DMS79 treated with DMSO at 0.1 percent for 48 hours (cell line): ENCODE measurements around the gene INAFM2.

Experiments used
- DNase-seq: peaks from one replicate; lab custom pipeline; 2025; lab: John Stamatoyannopoulos, UW

Gene INAFM2

DNA sequence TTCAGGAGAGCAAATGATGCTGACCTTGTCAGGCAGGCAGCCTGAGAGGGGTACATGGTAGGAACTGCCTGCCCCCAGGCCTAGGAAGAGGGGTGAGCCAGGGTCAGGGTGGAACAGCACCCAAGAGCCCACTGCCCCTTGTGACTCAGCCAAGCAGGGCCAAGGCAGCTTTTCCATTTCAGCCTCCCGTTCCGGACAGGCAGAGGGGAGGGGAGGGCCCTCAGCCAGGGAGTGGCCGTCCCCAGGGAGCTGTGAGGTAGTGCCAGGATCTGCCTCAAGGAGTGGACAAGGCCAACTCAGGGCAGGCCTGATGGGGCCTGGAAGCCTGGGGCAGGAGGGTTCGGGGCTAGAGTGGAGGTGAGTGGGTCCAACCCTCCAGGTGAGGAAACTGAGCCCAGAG lies 35.5 kb upstream of the INAFM2 start:
- no peak for DNase-seq

DNA sequence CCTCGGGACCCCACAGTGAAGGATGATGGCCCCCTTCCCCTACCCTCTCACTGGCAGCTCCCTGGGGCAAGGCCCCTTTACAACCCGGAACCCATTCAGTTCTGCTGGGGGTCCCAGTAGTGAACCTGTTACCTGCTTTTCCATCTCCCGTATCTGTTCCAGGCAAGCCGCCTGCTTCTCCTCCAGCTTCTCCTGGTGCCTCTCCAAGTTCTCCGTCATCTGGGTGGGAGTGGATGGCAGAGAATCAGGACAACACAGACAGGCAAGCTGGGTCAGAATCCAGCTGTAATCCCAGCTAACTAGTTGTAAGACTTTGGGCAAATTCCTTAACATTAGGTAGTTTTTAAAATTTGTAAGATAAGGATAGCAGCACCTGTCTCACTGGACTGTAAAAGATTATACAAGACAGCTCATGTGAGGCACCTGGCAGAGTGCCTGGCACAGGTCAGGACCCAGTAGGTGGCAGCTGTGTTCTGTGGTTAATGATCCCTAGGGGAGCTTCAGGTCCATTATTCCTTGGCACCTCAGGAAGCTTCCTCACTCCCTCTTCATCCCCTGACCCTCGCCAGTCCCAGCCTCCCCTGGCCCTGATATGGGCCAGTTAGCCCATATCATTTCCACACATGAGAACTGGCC lies 34.2 kb upstream of the INAFM2 start:
- peak; percentile 7 for DNase-seq

GRCh38 chr15:40290545-40290917 lies 33.0 kb upstream of the INAFM2 start:
- no peak for DNase-seq

DNA sequence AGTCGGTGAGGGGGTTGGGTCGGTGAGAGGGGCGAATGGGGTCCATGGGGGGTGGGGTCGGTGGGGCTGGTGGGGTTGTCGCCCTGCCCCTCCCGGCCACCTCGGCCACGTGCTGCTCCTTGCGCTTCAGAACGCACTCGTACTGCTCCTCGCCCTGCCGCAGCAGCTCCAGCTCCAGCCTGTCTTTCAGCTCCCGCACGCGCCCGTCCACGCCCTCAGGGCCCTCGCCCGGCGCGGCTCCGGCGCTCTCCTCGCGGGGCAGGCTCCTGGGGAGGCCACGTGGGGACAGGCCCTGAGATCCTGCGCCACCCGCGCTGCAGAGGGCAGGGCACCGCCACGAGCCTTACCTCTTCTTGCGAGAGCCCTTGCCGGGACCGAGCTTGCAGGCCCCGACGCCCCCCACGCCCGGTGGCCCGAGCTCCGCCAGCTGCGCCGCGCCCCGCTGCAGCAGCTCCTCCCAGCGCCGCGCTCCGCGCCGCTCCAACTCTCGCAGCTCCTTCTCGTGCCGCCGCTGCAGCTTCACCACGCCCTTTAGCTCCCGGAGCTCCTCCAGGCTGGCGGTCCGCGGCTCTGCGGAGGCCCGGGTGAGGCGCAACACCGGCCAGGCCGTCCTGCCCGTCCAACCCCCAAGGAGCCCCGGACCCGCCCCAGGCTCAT lies 32.4 kb upstream of the INAFM2 start:
- peak; percentile 11 for DNase-seq

GRCh38 chr15:40292246-40292645 lies 31.2 kb upstream of the INAFM2 start:
- DNase-seq = no peak

GRCh38 chr15:40293006-40293405 lies 30.5 kb upstream of the INAFM2 start:
- no peak for DNase-seq

DNA sequence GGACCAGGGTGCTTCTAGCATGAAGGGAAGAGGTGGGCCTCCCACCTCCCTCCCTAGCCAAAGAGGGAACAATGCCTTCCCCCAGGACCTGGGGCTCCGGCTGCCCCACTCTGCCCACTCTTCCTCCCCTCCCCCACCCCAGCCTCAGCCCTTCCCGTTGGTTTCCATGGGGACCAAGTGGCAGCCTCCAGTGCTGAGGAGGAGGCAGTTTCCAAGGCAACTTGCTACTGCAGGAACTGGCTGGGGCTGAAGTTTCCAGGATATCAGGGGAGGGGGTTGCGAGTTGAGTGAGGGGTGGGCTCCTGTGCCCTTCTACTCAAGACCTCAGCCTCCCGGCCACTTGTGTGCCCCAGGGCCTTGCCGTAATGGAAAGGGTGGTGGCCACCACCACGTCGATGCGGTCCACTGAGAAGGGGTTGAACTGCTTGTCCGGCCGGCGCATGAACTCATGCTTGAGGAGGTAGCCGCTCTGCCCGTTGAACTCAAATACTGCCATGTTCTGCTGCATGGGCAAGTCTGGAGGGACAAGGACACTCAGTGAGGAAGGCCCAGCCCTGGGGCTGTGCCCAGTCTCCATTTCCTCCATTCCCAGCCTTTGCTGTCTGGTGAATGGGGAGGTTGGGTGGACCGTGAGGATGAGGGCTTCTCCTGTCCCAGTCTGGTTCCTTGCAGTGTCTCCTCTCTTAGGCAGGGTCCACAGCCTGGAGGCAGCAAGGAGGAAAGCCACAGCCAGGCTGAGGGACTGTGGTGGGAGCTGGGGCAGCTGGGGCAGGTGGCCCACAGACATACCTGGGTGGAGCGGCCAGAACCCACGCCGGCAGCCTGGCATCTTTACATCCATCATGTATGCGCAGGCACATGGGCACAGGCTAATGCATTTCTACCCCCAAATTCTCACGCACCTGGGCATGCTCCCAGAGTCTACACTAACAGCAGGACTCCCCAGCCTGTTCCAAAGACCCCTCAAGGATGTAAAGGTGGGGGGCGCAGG lies 29.3 kb upstream of the INAFM2 start:
- DNase-seq = no peak

- no peak for DNase-seq
Measured at GRCh38 chr15:40295297-40295696, 28.2 kb upstream of the INAFM2 start.

DNA sequence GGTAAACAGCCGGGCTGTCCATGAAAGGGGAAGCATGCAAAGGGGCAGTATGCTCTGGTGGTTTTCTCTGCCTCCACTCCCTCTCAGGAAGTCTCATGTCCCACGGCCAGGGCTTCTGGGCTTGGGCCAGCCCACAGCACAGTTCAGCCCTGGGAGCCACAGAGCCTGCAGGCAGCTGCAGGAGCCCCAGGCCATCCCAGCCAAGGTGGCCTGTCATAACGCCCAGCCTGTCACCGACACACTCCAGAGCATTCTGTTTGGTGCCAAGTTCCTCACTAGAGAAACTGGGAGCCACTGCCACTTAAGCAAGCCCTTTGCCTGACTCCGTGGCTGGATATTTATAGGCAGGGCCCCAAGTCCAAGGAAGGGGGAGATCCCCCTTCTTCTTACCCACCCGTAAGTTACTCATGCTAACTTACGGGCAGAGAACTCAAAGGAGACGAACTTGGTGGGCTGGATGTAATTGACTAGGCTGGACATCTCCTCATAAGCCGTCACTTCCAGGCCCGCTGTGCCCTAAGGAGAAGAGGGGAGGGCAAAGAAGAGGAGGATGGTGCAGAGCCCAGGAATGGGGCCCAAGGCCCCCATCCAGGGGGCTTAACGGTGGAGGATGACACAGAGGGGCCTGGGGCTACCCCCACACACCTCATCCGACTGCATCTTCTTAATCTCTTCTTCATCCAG lies 27.5 kb upstream of the INAFM2 start:
- no peak for DNase-seq

GRCh38 chr15:40296561-40297230 lies 26.8 kb upstream of the INAFM2 start:
- no peak for DNase-seq

GRCh38 chr15:40297356-40297755 lies 26.1 kb upstream of the INAFM2 start:
- DNase-seq = no peak

- DNase-seq = no peak
Measured at GRCh38 chr15:40298216-40298935, 25.1 kb upstream of the INAFM2 start.

DNA sequence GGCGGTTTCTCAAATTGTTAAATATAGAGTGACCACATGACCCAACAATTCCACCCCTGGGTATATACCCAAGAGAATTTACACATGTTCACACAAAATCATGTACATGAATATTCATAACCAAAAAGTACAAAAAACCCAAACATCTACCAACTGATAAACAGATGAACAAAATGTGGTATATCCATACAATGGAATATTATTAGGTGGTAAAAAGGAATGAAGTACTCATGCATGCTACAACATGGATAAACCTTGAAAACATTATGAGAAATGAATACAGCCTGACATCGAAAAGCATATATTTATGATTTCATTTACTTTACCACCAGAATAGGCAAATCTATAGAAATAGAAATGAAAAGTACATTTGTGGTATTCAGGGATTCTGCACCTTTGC lies 23.1 kb upstream of the INAFM2 start:
- no peak for DNase-seq

GRCh38 chr15:40300771-40301170 lies 22.7 kb upstream of the INAFM2 start:
- no peak for DNase-seq

DNA sequence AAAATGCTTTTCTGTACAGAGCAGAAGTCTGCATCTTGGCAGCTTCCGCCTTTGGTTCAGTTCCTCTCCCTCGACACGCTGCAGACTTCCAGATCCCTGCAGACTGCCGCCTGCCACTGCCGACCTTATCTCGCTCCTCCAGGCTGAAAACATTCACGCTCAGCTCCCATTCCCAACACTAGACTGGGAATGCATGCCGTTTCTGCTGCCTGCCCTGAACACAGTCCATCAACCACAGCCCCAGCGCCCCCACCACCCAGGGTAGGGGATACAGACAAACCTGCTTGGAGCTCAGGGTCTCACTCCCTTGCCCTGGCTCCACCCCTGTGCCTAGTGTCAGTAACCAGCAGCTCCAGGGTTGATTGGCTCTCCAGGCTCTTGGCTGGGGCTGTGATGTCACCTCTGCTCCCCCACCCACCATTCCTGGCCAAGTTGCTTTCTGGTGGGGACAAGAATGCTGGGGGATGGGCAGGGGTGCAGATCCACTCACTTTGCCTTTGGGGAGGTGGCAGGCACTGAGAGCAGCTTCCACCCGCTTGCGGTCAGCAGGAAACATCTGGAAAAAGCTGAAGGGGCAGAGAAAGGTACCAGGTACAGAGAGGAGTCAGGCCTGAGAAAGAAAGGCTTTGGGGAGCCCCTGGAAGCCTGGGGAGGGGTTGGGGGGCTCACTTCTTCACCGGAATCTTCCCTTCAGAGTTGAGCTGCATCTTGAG lies 21.9 kb upstream of the INAFM2 start:
- DNase-seq = no peak

- DNase-seq = no peak
Measured at GRCh38 chr15:40302288-40302886, 21.1 kb upstream of the INAFM2 start.

GRCh38 chr15:40302981-40303380 lies 20.5 kb upstream of the INAFM2 start:
- DNase-seq = no peak

GRCh38 chr15:40303576-40303975 lies 19.9 kb upstream of the INAFM2 start:
- no peak for DNase-seq

DNA sequence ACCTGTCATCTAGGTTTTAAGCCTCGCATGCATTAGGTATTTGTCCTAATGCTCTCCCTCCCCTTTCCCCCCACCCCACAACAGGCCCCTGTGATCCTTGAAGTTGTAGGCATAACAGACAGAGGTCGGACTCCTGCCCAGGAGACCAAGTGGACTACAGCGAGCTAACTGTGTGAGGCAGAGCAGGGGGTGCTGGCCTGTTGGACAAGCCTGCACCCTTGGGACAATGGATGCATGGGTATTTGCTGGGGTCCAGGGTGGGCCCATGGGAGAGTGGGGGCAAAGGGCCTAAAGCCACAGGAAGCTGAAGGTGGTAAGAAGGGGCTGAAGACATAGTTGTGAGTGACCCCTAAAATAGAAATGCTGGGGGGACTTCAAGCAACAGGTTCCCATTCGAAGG lies 18.2 kb upstream of the INAFM2 start:
- DNase-seq = no peak

DNA sequence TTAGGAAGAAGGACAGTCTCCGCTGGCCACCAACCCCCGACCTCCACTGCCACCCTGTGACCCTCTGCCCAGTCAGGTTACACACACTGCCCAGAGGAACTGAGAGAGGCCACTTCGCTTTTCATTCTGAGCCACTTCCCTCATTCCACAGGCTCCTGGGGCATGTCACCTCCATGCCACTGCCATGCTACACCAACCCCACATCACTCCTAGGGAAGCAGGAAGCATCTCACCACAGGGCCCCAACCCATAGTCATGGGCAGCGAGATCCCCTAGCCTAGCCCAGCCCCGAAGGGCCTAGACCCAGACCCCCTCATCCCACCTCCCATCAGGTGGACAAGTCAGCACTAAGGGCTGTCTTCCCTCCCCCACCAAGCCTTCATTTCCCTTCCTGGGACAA lies 17.1 kb upstream of the INAFM2 start:
- DNase-seq = no peak
